H1 (cell line): ENCODE results near the gene CARF. TPM values are rescaled to one million over a fixed set of nuclear protein-coding genes. Genes with fewer than 3 reads are reported as not detected.

Experiments used
- CTCF ChIA-PET: fragments of 300-600 bp; sonication (Branson Sonifier 250); formaldehyde crosslinking; loops from one replicate; lab custom pipeline; 2021; ENCODE audit not compliant: partially characterized antibody; lab: Charles Lee
- POLR2A ChIA-PET: fragments of 300-600 bp; sonication (Branson Sonifier 250); formaldehyde crosslinking; loops from one replicate; lab custom pipeline; 2021; ENCODE audit warnings: inconsistent platforms; ENCODE audit not compliant: partially characterized antibody; lab: Charles Lee
- DNase-seq, 2 experiments: peaks; one replicate each; pipeline versions ENCODE4 v3.0.0 to v3.0.0-alpha.2; 2010 to 2022; ENCODE audit warnings: low spot score in 2 of 2, low read depth in 1 of 2, mixed read lengths in 1 of 2
- FAIRE-seq: peaks from 2 replicates; lab custom pipeline; 2011; peaks lifted over from hg19 to GRCh38; lab: Jason Lieb, UNC
- H2AFZ ChIP-seq: 2 replicates; pipeline ENCODE4 v1.8.1; 2012; ENCODE audit warnings: low read length, inconsistent platforms
- H2AK5ac ChIP-seq: 2 replicates; pipeline ENCODE4 v1.6.1; 2013; ENCODE audit warnings: low read depth, low read length
- H2BK120ac ChIP-seq: replicated peaks from 2 replicates; pipeline ENCODE3; 2013; ENCODE audit warnings: low read depth, low read length, inconsistent platforms
- H2BK12ac ChIP-seq: 2 replicates; pipeline ENCODE4 v1.6.1; 2013; ENCODE audit warnings: low read depth, low read length
- H2BK15ac ChIP-seq: 2 replicates; pipeline ENCODE4 v1.6.1; 2013; ENCODE audit warnings: low read length
- H2BK20ac ChIP-seq: 2 replicates; pipeline ENCODE4 v1.6.1; 2013; ENCODE audit warnings: low read length
- H2BK5ac ChIP-seq: 2 replicates; pipeline ENCODE4 v1.6.1; 2013; ENCODE audit warnings: low read depth, low read length
- H3K14ac ChIP-seq: 2 replicates; pipeline ENCODE4 v1.6.1; 2013; ENCODE audit warnings: inconsistent platforms; ENCODE audit not compliant: insufficient read length
- H3K18ac ChIP-seq: 2 replicates; pipeline ENCODE4 v1.6.1; 2013; ENCODE audit warnings: low read length; ENCODE audit errors: extremely low read depth
- H3K23ac ChIP-seq: 2 replicates; pipeline ENCODE4 v1.6.1; 2013; ENCODE audit warnings: inconsistent platforms; ENCODE audit not compliant: insufficient read length
- H3K23me2 ChIP-seq: 2 replicates; pipeline ENCODE4 v1.6.1; 2013; ENCODE audit warnings: low read depth, low read length
- H3K27ac ChIP-seq: 2 replicates; pipeline ENCODE4 v1.6.1; 2011; ENCODE audit warnings: low read depth, low read length, inconsistent platforms
- H3K27me3 ChIP-seq, 4 experiments: replicated peaks in 1 of 4; 1 replicate in 1 of 4; 2 replicates in 3 of 4; pipeline versions ENCODE4 v1.6.1 to v1.8.1; 2011 to 2013; ENCODE audit warnings: low read length in 3 of 4, mild to moderate bottlenecking in 3 of 4, inconsistent platforms in 2 of 4, mixed read lengths in 2 of 4, moderate library complexity in 1 of 4; ENCODE audit not compliant: control insufficient read depth in 3 of 4, insufficient read depth in 3 of 4; ENCODE audit errors: extremely low read depth in 1 of 4
- H3K36me3 ChIP-seq, 4 experiments: 2 replicates each; pipeline versions ENCODE4 v1.6.1 to v1.8.1; 2011 to 2013; ENCODE audit warnings: mild to moderate bottlenecking in 4 of 4, low read length in 3 of 4, moderate library complexity in 2 of 4, control low read depth in 1 of 4, inconsistent platforms in 1 of 4; ENCODE audit not compliant: insufficient read depth in 4 of 4, control insufficient read depth in 2 of 4
- H3K4ac ChIP-seq: replicated peaks from 2 replicates; pipeline ENCODE3; 2013; ENCODE audit warnings: low read length, low read depth, mixed read lengths, inconsistent platforms; ENCODE audit not compliant: insufficient read length
- H3K4me1 ChIP-seq, 4 experiments: replicated peaks in 1 of 4; 1 replicate in 1 of 4; 2 replicates in 3 of 4; pipeline versions ENCODE4 v1.6.1 to v1.8.1; 2011 to 2013; ENCODE audit warnings: low read length in 3 of 4, inconsistent platforms in 2 of 4, mixed read lengths in 1 of 4; ENCODE audit not compliant: insufficient read depth in 4 of 4, control insufficient read depth in 3 of 4
- H3K4me2 ChIP-seq, 2 experiments: 2 replicates each; pipeline versions ENCODE4 v1.6.1 to v1.8.1; 2011 to 2013; ENCODE audit warnings: low read depth in 2 of 2, low read length in 2 of 2, control low read depth in 1 of 2, inconsistent platforms in 1 of 2, mild to moderate bottlenecking in 1 of 2; ENCODE audit not compliant: insufficient read depth in 1 of 2
- H3K4me3 ChIP-seq, 4 experiments: fragments of 200-600, 300-600 bp in 1 of 4; sonication (generic), shearing (Covaris generic), sonication (Bioruptor Twin) in 1 of 4; 2 replicates each; pipeline versions ENCODE4 v1.5.1 to v1.8.1; 2011 to 2016; ENCODE audit warnings: low read length in 4 of 4, low read depth in 3 of 4, control low read depth in 2 of 4, inconsistent platforms in 2 of 4, mild to moderate bottlenecking in 2 of 4, mixed read lengths in 1 of 4, moderate library complexity in 1 of 4; ENCODE audit not compliant: insufficient read depth in 2 of 4; ENCODE audit errors: extremely low read depth in 1 of 4
- H3K56ac ChIP-seq: replicated peaks from 2 replicates; pipeline ENCODE3; 2013; ENCODE audit warnings: low read depth, mild to moderate bottlenecking, mixed read lengths, low read length, inconsistent platforms; ENCODE audit not compliant: insufficient read length
- H3K79me1 ChIP-seq: 2 replicates; pipeline ENCODE4 v1.6.1; 2013; ENCODE audit warnings: low read depth, low read length, control low read depth
- H3K79me2 ChIP-seq, 2 experiments: 2 replicates each; pipeline versions ENCODE4 v1.6.1 to v1.8.1; 2012 to 2013; ENCODE audit warnings: low read length in 2 of 2, mild to moderate bottlenecking in 2 of 2, inconsistent platforms in 1 of 2; ENCODE audit not compliant: insufficient read depth in 2 of 2, control insufficient read depth in 1 of 2
- H3K9ac ChIP-seq, 4 experiments: replicated peaks in 1 of 4; 1 replicate in 1 of 4; 2 replicates in 3 of 4; pipeline versions ENCODE4 v1.6.1 to v1.8.1; 2011 to 2013; ENCODE audit warnings: low read depth in 3 of 4, low read length in 3 of 4, control low read depth in 2 of 4, mild to moderate bottlenecking in 2 of 4, moderate library complexity in 2 of 4, inconsistent platforms in 1 of 4; ENCODE audit errors: extremely low read depth in 1 of 4
- H3K9me3 ChIP-seq, 2 experiments: 2 replicates each; pipeline versions ENCODE4 v1.6.1 to v1.8.1; 2012 to 2013; ENCODE audit warnings: mild to moderate bottlenecking in 2 of 2, moderate library complexity in 2 of 2, control low read depth in 1 of 2, inconsistent platforms in 1 of 2, low read depth in 1 of 2, low read length in 1 of 2, mixed read lengths in 1 of 2; ENCODE audit not compliant: insufficient read depth in 2 of 2
- H4K20me1 ChIP-seq, 2 experiments: replicated peaks in 1 of 2; 2 replicates each; pipeline versions ENCODE3 to v1.8.1; 2011 to 2013; ENCODE audit warnings: inconsistent platforms in 2 of 2, low read length in 2 of 2, mild to moderate bottlenecking in 1 of 2; ENCODE audit not compliant: insufficient read depth in 2 of 2, control insufficient read depth in 1 of 2
- H4K5ac ChIP-seq: 2 replicates; pipeline ENCODE4 v1.6.1; 2013; ENCODE audit warnings: low read length, low read depth, mixed read lengths, inconsistent platforms; ENCODE audit not compliant: insufficient read length
- H4K8ac ChIP-seq: 2 replicates; pipeline ENCODE4 v1.8.0; 2013; ENCODE audit warnings: mild to moderate bottlenecking, moderate library complexity, low read length, inconsistent platforms; ENCODE audit not compliant: insufficient read depth; ENCODE audit errors: extremely low read depth
- H4K91ac ChIP-seq: replicated peaks from 2 replicates; pipeline ENCODE3; 2013; ENCODE audit warnings: low read length, mixed read lengths, inconsistent platforms; ENCODE audit not compliant: insufficient read length
- CHD7 ChIP-seq: fragments of 300-600 bp; sonication (generic); IDR thresholded peaks from 2 replicates; pipeline ENCODE4 v1.7.1; 2012; ENCODE audit warnings: low read length, moderate library complexity, mild to moderate bottlenecking, inconsistent platforms; ENCODE audit not compliant: insufficient replicate concordance
- WGBS, 2 experiments: shearing (Covaris generic) in 1 of 2; methylation state at CpG; one replicate each; pipeline versions ENCODE4 v1.1.6 to v1.1.7; 2013 to 2015; ENCODE audit warnings: low lambda C conversion rate in 2 of 2, mixed read lengths in 2 of 2, inconsistent platforms in 1 of 2, low coverage in 1 of 2, missing lambda C conversion rate in 1 of 2; ENCODE audit not compliant: insufficient replicate concordance in 2 of 2, insufficient coverage in 1 of 2, insufficient read length in 1 of 2; ENCODE audit errors: extremely low coverage in 1 of 2, missing lambda C conversion rate in 1 of 2; 5-methylcytosine and 5-hydroxymethylcytosine counted together
- polyA plus RNA-seq, 7 experiments: library from polyadenylated mRNA; depleted of rRNA in 3 of 7; stranded (reverse) in 5 of 7; unstranded in 2 of 7; fragments of >200 nt in 5 of 7; fragments of 200-250 nt in 2 of 7; gene quantifications; 1 replicate in 5 of 7; 2 replicates in 1 of 7; 4 replicates in 1 of 7; pipeline versions ENCODE4 v1.2.1 to v1.2.3, GENCODE V29; 2011 to 2013; ENCODE audit warnings: missing spikeins in 2 of 7, mixed read lengths in 2 of 7
- total RNA-seq: library from RNA; stranded (reverse); fragmentation: NEBNext Ultra II Directional; extraction: Animal tissue kit (Norgen Biotek cat#: 25700); gene quantifications from 2 replicates; pipeline ENCODE4 v1.2.1, GENCODE V29; 2021

CARF gene
- total and polyA plus RNA-seq, 2 of the 8 experiments (the other 6 are each of a cell fraction or from before 2014, with no cell fraction given) = 2.0 to 2.6 TPM

- Histone ChIP-seq H3K4me3 (no peak overlapping the region), H3K36me3 (no peaks in the 10 kb centered on the region), H3K27me3 (no peaks in the 10 kb centered on the region), H3K27ac (no peak overlapping the region), H3K18ac (no peak overlapping the region), H3K23ac (no peak overlapping the region), H3K23me2 (no peaks in the 10 kb centered on the region), H2BK20ac (no peak overlapping the region), H3K4me2 (no peak overlapping the region), H3K9me3 (no peaks in the 10 kb centered on the region; a peak in 1 of 4 replicates), H4K8ac (no peak overlapping the region), H3K4me1 (no peaks in the 10 kb centered on the region), H2BK120ac (no peak overlapping the region), H3K79me1 (no peaks in the 10 kb centered on the region), H2BK15ac (no peak overlapping the region), H3K4ac (no peak overlapping the region), H2BK5ac (no peak overlapping the region), H3K14ac (no peak overlapping the region), H4K5ac (no peak overlapping the region), H2AK5ac (no peak overlapping the region), H4K20me1 (no peaks in the 10 kb centered on the region), H3K79me2 (no peaks in the 10 kb centered on the region), H2BK12ac (no peak overlapping the region), H3K56ac (no peak overlapping the region), H3K9ac (no peak overlapping the region), H4K91ac (no peak overlapping the region), H2AFZ (no peak overlapping the region)
- DNase-seq (no peak), FAIRE-seq (no peak)
- ChIA-PET CTCF (no interaction called here), POLR2A (no interaction called here)
- 95% methylated on average over 3 of the region's 3 CpGs; no CpG with 5 or more reads in 1 of the 2 experiments for WGBS, 2 experiments
- TF ChIP-seq CHD7 = no peak
Measured at GRCh38 chr2:202990501-202990900, 78.4 kb downstream of the CARF start.
